Motor neuron (in vitro differentiated cells): ENCODE data around the gene DOCK4. TPM values are rescaled to one million over a fixed set of nuclear protein-coding genes. Genes with fewer than 3 reads are reported as not detected.
A peak's percentile ranks its signal among the peaks of the same experiment; 100 is the strongest.

Experiments used
- ATAC-seq, 8 experiments: fragments of 200-7000 bp; cut with Tn5 transposase; replicated peaks in 6 of 8; 2 replicates each; pipeline ENCODE4 v1.8.0; 2021; ENCODE audit warnings: mild to moderate bottlenecking in 8 of 8, moderate library complexity in 8 of 8
- H3K27ac ChIP-seq, 2 donors: fragments of 250-450 bp; sonication (Bioruptor Pico); 2 replicates each; pipeline ENCODE4 v1.9.0; 2021; ENCODE audit warnings: antibody characterized with exemption in 2 of 2, mild to moderate bottlenecking in 2 of 2, moderate library complexity in 1 of 2
- H3K4me1 ChIP-seq, 2 donors: fragments of 250-450 bp; sonication (Bioruptor Pico); replicated peaks in 1 of 2; 2 replicates each; pipeline ENCODE4 v1.6.1; 2021; ENCODE audit warnings: antibody characterized with exemption in 2 of 2, mild to moderate bottlenecking in 2 of 2, moderate library complexity in 1 of 2
- H3K4me3 ChIP-seq, 5 donors: fragments of 250-450 bp; sonication (Bioruptor Pico); 2 replicates each; pipeline ENCODE4 v1.9.0; 2021; ENCODE audit warnings: antibody characterized with exemption in 5 of 5, mild to moderate bottlenecking in 5 of 5, moderate library complexity in 4 of 5
- WGBS, 10 experiments: fragments of 450-650 bp; shearing (Covaris generic); methylation state at CpG; one replicate each; pipeline ENCODE4 v1.0.0; 2022; 5-methylcytosine and 5-hydroxymethylcytosine counted together
- in situ Hi-C, 9 experiments: fragments of 400-800 bp; cut with MboI; loops; one replicate each; pipeline ENCODE4 v1.15.0; 2021; ENCODE audit warnings: low sequenced_read_pairs in 9 of 9, low pct_unique_long_range_greater_than_20kb in 2 of 9; ENCODE audit not compliant: unreplicated experiment in 9 of 9
- total RNA-seq, 8 experiments: library from RNA; unstranded; fragments of 300-600 nt; gene quantifications; 2 replicates each; pipeline versions ENCODE4 v1.2.3 to v1.2.4, GENCODE V29; 2022

The DOCK4 gene
- total RNA-seq, 8 experiments from 2014 or later = 8.1 to 27.3 (median 20.6) TPM

DNA sequence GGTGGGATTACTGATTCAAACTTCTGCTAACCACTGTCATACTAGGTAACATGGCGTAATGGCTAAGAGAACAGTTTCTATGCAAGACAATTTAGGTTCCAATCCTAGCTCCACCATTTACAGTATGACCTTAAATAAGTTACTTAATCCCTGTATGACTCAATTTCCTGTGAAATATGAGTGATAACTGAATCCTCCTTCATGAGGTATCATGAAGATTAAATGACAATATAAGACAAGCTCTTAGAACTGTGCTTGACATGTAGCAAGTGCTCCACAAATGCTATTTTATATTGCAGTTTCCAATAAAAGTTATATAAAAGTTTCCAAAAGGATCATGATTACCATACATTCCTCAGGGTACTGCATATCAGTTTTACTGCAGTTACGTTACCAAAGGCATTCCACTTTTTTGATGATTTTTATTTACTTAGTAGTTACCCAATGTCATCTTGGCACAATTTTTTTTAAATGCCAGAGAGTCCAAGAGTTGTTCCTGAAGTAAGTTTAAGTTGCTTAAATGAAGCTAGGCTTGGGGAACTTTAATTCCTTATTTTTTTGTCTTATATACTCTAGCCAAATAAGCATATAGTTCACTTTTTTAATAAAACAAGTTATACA is 7.1 kb downstream of the DOCK4 start:
- 77 to 100% (median 96%) methylated on average over 1 to 2 of the region's 2 CpGs for WGBS, 10 experiments
- Histone ChIP-seq H3K4me1 (peaks cover 2 to 8% of the 10 kb centered on the region in 2 donors), H3K4me3 (no peak overlapping the region), H3K27ac (no peak overlapping the region)
- in situ Hi-C loops = no loop called here
- ATAC-seq = no peak

DNA sequence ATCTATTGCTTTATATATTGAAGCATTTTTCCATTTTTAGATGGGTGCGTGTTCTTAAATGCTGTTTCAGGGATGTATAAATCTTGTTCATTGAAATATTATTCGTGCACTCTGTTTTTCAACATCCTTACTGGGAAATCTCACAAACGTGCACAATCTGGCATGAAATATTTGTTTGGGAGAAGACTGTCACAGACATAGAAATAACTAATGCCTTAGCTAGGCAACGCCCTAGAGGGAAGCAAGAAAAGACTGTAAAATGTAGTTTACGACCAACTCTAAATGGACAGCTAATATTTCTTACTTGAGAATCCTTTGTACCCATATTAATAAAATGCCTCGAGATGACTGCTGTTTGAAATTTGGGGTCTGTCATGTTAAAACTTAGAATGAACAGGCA is 8.9 kb downstream of the DOCK4 start:
- no peak overlapping the region for H3K27ac ChIP-seq
- peak in 1 of 8 experiments; percentile 26 for ATAC-seq
- H3K4me3 ChIP-seq = no peak overlapping the region
- WGBS, 10 experiments = 52 to 90% (median 71%) methylated on average over 3 to 6 of the region's 6 CpGs
- in situ Hi-C loops = no loop called here
- peaks cover 0 to 8% of the 10 kb centered on the region in 2 donors for H3K4me1 ChIP-seq

DNA sequence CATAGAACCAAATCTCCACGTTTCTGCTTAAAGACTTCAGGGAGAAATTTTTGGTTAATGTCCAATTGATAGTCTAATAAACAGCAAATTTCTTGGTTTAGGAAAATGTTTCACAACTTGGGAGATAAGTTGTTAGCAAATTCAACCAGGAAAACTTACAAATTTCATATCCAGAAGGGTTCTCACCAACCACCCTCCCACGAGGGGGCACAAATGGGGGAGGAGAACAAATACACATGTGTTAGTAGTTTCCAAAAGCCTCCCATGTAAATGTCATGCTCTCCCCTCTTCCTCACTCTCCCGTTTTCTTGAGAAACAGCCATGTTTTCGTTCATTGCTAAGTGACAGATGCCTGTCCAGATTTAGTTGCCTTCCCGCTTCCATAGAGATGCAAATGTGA is 10.5 kb downstream of the DOCK4 start:
- in situ Hi-C loops = no loop called here
- WGBS, 10 experiments = 50 to 87% (median 79%) methylated on average over 2 to 5 of the region's 5 CpGs; no CpG with 5 or more reads in 1 of the 10 experiments
- Histone ChIP-seq H3K4me1 (peaks cover 0 to 8% of the 10 kb centered on the region in 2 donors), H3K27ac (no peak overlapping the region), H3K4me3 (no peak overlapping the region)
- no peak for ATAC-seq

DNA sequence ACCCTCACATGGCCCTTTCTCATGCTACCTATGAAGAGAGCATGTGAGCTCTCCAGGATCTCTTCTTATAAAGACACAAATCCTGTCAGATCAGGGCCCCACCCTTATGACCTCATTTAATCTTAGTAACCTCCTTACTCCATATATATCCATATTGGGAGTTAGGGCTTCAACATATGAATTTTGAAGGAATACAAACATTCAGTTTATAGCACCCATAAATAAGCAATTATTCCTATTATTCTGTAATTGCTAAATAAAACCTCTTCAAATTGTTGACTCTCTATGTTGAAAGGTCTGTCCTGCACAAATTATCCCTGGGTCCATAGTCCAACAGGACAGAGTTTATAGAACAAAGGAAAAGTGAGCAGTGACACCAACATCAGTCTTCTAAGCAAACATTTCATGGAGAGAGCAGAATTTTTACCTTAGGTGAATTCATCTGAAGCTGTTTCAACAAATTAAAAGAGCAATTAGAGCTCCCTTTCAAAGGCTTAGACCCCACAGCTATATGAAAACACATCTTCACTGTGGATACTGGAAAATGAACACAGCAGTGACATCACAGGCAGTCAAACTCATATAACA is 12.2 kb downstream of the DOCK4 start:
- H3K4me3 ChIP-seq = no peak overlapping the region
- H3K27ac ChIP-seq = no peak overlapping the region
- peaks cover 0 to 8% of the 10 kb centered on the region in 2 donors for H3K4me1 ChIP-seq
- in situ Hi-C loops = no loop called here
- peak in 1 of 8 experiments; percentile 26 for ATAC-seq

DNA sequence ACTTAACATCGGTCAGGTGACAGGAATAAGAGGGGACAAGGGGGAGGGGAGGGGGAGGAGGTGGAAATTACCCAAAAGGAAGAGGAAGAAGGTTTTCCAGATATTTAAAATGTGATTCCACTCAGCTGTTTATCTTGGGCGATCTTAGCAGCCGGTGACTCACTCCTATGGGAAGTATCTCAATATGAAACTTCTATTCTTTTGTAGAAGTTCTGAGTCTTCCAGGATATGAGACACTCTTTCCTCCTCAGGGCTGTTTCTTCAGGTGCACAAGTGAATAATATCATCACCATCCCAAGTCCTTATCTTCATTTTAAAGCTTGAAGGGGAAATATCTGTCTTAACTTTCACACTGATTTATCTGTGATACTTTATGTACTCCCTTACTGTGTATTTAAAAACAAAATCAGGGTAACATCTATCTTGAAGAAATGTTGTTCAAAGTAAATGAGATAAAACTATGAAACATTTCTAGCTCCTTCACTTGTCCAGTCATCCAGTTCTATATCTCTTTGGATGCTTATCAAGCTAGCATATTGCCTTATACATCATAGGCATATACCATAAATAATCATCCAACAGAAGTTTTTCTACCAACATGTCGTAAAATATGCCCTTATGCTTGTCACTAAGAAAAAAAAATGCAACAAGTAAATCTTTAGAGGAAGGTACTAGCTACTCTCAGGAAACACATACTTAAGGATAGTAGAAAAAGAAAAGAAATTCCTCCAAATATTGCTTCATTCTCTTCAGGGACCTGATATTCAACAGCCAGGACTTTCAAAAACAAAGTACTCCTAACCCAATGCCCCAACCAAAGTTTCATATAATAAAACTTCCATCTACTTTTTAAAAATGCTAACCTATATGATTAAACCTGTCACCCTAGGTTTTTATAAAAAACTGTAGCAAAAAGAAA is 13.7 kb downstream of the DOCK4 start:
- H3K4me1 ChIP-seq = peaks cover 0 to 8% of the 10 kb centered on the region in 2 donors
- no peak overlapping the region for H3K4me3 ChIP-seq
- in situ Hi-C loops = no loop called here
- no peak overlapping the region for H3K27ac ChIP-seq
- 27 to 100% (median 95%) methylated on average over 1 to 3 of the region's 4 CpGs for WGBS, 10 experiments
- ATAC-seq = peak in 3 of 8 experiments; percentile 65 to 83 (median 78)

DNA sequence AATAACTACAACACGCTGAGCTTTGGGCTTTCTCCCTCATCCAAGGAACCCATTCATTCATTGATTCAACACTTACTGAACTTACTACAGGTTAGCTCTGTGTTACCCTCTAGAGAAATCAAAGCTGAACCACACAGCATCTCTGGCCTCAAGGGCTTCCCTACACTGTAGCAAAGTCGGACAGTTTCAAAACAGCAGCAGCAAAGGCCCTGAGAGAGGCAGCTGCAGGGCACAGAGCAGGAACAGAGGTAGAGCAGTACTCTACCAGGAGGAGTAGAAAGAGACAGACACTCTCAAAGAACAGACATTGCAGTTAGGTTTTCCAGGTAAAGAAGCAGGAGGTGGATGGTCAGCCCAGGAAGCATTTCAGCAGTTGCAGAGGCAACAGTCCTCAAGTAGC is 16.1 kb downstream of the DOCK4 start:
- in situ Hi-C loops = no loop called here

DNA sequence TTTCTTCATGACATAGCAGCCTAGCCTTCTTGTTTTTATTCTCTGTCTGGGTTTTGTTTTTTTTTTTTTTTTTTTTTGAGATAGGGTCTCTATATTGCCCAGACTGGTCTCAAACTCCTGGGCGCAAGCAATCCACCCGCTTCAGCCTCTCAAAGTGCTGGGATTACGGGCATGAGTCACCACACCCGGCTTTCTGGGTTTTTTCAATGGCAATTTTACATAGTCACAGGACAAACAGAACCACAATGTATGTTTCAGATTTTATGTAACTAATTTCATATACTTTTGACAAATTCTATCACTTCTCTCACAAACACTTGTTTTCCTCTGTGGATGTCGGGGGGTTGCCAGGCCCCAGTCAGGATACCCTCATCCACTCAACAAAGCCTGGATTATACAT is 16.5 kb downstream of the DOCK4 start:
- Histone ChIP-seq H3K4me3 (no peak overlapping the region), H3K4me1 (peaks cover 0 to 2% of the 10 kb centered on the region in 2 donors), H3K27ac (no peak overlapping the region)
- in situ Hi-C loops = no loop called here
- ATAC-seq = no peak
- 88 to 100% (median 100%) methylated on average over 1 to 5 of the region's 5 CpGs; no CpG with 5 or more reads in 1 of the 10 experiments for WGBS, 10 experiments

More for the DNA sequence above, 16.1 kb downstream of the DOCK4 start:
- no peak overlapping the region for H3K4me3 ChIP-seq
- no peak overlapping the region for H3K27ac ChIP-seq
- WGBS, 10 experiments = 80 to 100% (median 86%) methylated on average over 1 to 2 of the region's 2 CpGs; no CpG with 5 or more reads in 5 of the 10 experiments
- no peaks in the 10 kb centered on the region for H3K4me1 ChIP-seq
- no peak for ATAC-seq

DNA sequence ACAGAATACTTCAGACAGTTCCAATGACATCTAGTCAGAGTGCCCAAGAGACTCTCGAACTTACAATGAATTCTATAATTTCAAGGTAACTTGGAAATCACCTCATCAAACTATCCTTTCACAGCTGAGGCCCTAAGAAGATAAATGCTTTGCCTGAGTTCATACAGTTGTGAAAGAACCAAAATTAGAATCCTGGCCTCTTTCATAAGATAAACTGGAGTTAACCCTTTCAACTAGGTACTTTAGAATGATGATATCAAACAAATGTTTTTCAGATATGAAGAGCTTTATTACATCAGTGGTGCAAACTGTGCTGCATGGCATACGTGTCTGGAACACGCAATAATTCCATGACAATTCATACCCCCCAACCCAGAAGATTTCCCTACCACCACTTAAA is 17.9 kb downstream of the DOCK4 start:
- ATAC-seq = no peak
- no peak overlapping the region for H3K4me3 ChIP-seq
- WGBS, 10 experiments = 43 to 100% (median 100%) methylated on average over 1 to 3 of the region's 3 CpGs; no CpG with 5 or more reads in 1 of the 10 experiments
- H3K4me1 ChIP-seq = peaks cover 2 to 4% of the 10 kb centered on the region in 2 donors
- in situ Hi-C loops = no loop called here
- no peak overlapping the region for H3K27ac ChIP-seq

DNA sequence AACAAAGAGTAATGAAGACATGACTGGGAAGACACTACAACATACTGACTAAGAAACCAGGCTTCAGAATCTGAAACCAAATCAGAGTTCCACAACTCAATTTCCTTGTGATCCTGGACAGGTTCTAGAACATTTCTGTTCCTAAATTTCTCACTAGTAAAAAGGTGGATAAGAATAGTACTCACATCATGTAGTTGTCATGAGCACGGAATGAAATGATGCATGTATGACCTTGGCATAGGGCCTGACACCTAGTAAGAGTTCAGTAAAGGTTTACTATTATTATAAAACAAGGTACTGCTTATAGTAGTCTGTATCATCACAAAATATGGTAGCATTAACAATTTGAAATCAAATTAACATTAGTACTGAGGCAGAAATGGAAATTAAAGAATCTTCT is 19.9 kb downstream of the DOCK4 start:
- ATAC-seq = no peak

DNA sequence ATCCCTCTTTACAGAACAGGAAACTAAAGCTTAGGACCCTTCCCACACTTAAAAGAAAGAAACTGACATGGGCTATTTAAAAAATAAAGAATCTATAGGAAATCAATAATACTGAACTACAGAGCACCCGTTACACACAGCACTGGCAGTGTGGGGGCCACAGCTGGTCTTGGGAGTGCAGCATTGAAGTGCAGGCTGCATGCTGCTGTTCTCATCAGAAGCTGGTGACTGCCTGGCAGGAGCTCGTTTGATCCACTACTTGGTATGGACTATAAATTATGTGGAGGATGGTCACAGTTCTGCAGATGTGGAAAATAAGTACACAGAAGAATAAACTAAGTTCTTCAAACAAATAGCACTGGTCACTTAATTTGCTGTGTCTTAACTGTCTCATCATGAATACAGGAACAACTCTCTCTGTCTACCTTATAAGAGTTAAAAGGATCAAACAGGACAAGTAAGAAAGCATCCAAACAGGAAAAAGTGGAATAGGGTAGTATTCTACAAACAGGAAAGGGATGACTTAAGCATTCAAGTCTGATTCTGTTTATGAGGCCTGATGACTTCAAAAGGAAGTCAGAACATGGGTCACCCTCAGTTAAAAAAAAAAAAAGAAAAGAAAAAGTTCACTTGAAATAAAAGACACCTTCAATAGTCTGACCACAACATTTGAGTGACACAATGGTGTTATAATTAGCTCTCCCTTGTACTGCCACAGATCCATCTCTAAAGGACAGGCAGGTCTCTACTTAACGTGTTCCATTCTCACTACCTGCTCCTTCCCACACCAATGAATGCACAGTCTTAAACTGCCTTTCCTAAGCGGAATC is 21.0 kb downstream of the DOCK4 start:
- H3K4me1 ChIP-seq = peaks cover 6 to 11% of the 10 kb centered on the region in 2 donors
- 22 to 67% (median 58%) methylated on average over 1 to 4 of the region's 4 CpGs; no CpG with 5 or more reads in 3 of the 10 experiments for WGBS, 10 experiments
- in situ Hi-C loops = no loop called here
- H3K27ac ChIP-seq = no peak overlapping the region
- ATAC-seq = no peak
- H3K4me3 ChIP-seq = no peak overlapping the region

More for the DNA sequence above, 19.9 kb downstream of the DOCK4 start:
- WGBS, 10 experiments = 80 to 100% (median 88%) methylated on average over 1 of the region's 1 CpG; no CpG with 5 or more reads in 3 of the 10 experiments
- in situ Hi-C loops = no loop called here
- Histone ChIP-seq H3K27ac (no peak overlapping the region), H3K4me3 (no peak overlapping the region), H3K4me1 (peaks cover 6 to 11% of the 10 kb centered on the region in 2 donors)

DNA sequence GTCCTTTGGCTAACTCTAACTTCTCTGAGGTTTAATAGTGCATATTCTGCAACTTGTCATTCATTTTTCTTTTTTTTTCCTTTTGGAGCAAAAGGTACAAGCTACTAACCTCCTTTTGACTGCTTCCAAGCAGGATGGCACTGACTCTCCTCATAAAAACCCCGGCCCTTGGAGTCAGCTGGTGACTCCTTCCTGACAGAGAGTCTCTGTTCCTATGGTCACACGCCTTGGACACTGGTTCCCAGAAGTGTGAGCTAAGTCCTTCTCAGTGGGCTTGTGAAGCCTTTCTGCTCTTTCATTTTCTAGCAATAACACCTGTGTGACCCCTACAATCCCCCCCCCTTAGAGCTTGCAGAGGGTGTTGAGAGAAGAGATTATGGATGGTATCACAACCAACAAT is 21.7 kb downstream of the DOCK4 start:
- no peak overlapping the region for H3K4me3 ChIP-seq
- H3K27ac ChIP-seq = no peak overlapping the region
- peaks cover 6 to 11% of the 10 kb centered on the region in 2 donors for H3K4me1 ChIP-seq
- in situ Hi-C loops = no loop called here
- ATAC-seq = no peak
- 40 to 100% (median 84%) methylated on average over 1 to 2 of the region's 2 CpGs; no CpG with 5 or more reads in 4 of the 10 experiments for WGBS, 10 experiments

DNA sequence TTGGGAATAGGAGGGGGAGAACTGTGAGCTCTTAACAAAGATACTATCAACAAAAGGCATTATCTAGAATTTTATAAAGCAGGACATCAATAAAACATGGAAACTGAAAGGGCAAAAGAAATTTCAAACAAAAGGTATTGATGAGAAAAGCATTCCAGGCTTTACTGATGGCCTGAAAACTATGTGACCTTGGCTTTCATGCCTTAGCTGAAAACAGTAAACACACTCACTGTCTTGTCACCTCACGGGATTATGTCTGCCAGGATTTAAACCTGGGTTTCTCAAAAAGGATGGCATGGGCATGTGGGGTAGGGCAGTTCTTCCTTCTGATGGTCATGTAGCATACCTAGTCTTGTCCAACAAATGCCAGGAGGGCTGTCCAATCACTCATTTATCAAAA is 22.9 kb downstream of the DOCK4 start:
- H3K27ac ChIP-seq = no peak overlapping the region
- in situ Hi-C loops = no loop called here
- WGBS, 10 experiments = 67 to 100% (median 100%) methylated on average over 1 of the region's 1 CpG; no CpG with 5 or more reads in 5 of the 10 experiments
- no peak overlapping the region for H3K4me3 ChIP-seq
- H3K4me1 ChIP-seq = peaks cover 6 to 11% of the 10 kb centered on the region in 2 donors
- ATAC-seq = no peak
